ENCODE data around the gene THY1. TPM values are rescaled to one million over a fixed set of nuclear protein-coding genes. Genes with fewer than 3 reads are reported as not detected.

THY1 gene
- polyA plus RNA-seq, 1 donor (not counting 4 experiments of a cell fraction or from before 2014, with no cell fraction given) = 2.4 TPM

GRCh38 chr11:119375337-119376196 lies 47.4 kb downstream of the THY1 start:
- H3K27ac ChIP-seq (ENCODE audit: control insufficient read depth, insufficient read depth, low read length) = no peak overlapping the region
- no peak for FAIRE-seq
- peaks cover 6% of the 10 kb centered on the region for H3K27me3 ChIP-seq (ENCODE audit: control insufficient read depth, extremely low read depth, insufficient read depth, low read length)
- H3K4me1 ChIP-seq (ENCODE audit: control insufficient read depth, extremely low read depth, insufficient read depth, low read length) = peaks cover 23% of the 10 kb centered on the region
- no peak overlapping the region for H3K9ac ChIP-seq (ENCODE audit: control insufficient read depth, extremely low read depth, insufficient read depth, low read length)
- no peaks in the 10 kb centered on the region for H3K9me3 ChIP-seq (ENCODE audit: control insufficient read depth, low read depth, low read length)
- peaks cover 2% of the 10 kb centered on the region for H3K9me1 ChIP-seq (ENCODE audit: control insufficient read depth, extremely low read depth, insufficient read depth, low read length)
- no peak overlapping the region for H2AFZ ChIP-seq (ENCODE audit: control insufficient read depth, low read length)
- H3K79me2 ChIP-seq (ENCODE audit: control insufficient read depth, insufficient read depth, low read length) = no peaks in the 10 kb centered on the region
- H3K36me3 ChIP-seq (ENCODE audit: control insufficient read depth in 2 of 2, extremely low read depth in 1 of 2, insufficient read depth in 2 of 2, low read length in 2 of 2) = no peaks in the 10 kb centered on the region
- no peak overlapping the region for H3K4me2 ChIP-seq (ENCODE audit: control insufficient read depth, extremely low read depth, insufficient read depth, low read depth, low read length)
- DNase-seq (ENCODE audit: low read depth, low spot score) = no peak
- dilution Hi-C loops (cut with MboI; ENCODE audit: extremely low pct_ligation_motif_present, low sequenced_read_pairs) = no loop called here
- TF ChIP-seq CTCF (optimal IDR thresholded peaks at IDR 0.05 in 1 of 3, IDR thresholded peaks at IDR 0.05 in 1 of 3, conservative IDR thresholded peaks at IDR 0.05 in 1 of 3; ENCODE audit: extremely low read depth in 1 of 3, insufficient read depth in 2 of 3, low read length in 3 of 3) (no peak), EZH2 (IDR thresholded peaks at IDR 0.05; ENCODE audit: low read length) (no peak)
- H3K4me3 ChIP-seq (ENCODE audit: control insufficient read depth in 2 of 3, extremely low read depth in 1 of 3, insufficient read depth in 2 of 3, low read depth in 1 of 3, low read length in 3 of 3) = no peak overlapping the region
- no peaks in the 10 kb centered on the region for H4K20me1 ChIP-seq (ENCODE audit: control insufficient read depth, extremely low read depth, insufficient read depth, low read length)

GRCh38 chr11:119374632-119375336 lies 48.2 kb downstream of the THY1 start:
- no peaks in the 10 kb centered on the region for H3K9me3 ChIP-seq (ENCODE audit: control insufficient read depth, low read depth, low read length)
- H3K9me1 ChIP-seq (ENCODE audit: control insufficient read depth, extremely low read depth, insufficient read depth, low read length) = peaks cover 2% of the 10 kb centered on the region
- DNase-seq (ENCODE audit: low read depth, low spot score) (no peak), FAIRE-seq (no peak)
- H4K20me1 ChIP-seq (ENCODE audit: control insufficient read depth, extremely low read depth, insufficient read depth, low read length) = no peaks in the 10 kb centered on the region
- H3K9ac ChIP-seq (ENCODE audit: control insufficient read depth, extremely low read depth, insufficient read depth, low read length) = no peak overlapping the region
- no peak overlapping the region for H3K4me2 ChIP-seq (ENCODE audit: control insufficient read depth, extremely low read depth, insufficient read depth, low read depth, low read length)
- H2AFZ ChIP-seq (ENCODE audit: control insufficient read depth, low read length) = no peak overlapping the region
- H3K79me2 ChIP-seq (ENCODE audit: control insufficient read depth, insufficient read depth, low read length) = no peaks in the 10 kb centered on the region
- no peak for TF ChIP-seq EZH2 (IDR thresholded peaks at IDR 0.05; ENCODE audit: low read length)
- TF ChIP-seq CTCF (optimal IDR thresholded peaks at IDR 0.05 in 1 of 3, IDR thresholded peaks at IDR 0.05 in 1 of 3, conservative IDR thresholded peaks at IDR 0.05 in 1 of 3; ENCODE audit: extremely low read depth in 1 of 3, insufficient read depth in 2 of 3, low read length in 3 of 3) = no peak
- dilution Hi-C loops (cut with MboI; ENCODE audit: extremely low pct_ligation_motif_present, low sequenced_read_pairs) = no loop called here
- H3K27me3 ChIP-seq (ENCODE audit: control insufficient read depth, extremely low read depth, insufficient read depth, low read length) = peaks cover 6% of the 10 kb centered on the region
- no peaks in the 10 kb centered on the region for H3K36me3 ChIP-seq (ENCODE audit: control insufficient read depth in 2 of 2, extremely low read depth in 1 of 2, insufficient read depth in 2 of 2, low read length in 2 of 2)
- no peak overlapping the region for H3K4me3 ChIP-seq (ENCODE audit: control insufficient read depth in 2 of 3, extremely low read depth in 1 of 3, insufficient read depth in 2 of 3, low read depth in 1 of 3, low read length in 3 of 3)
- H3K4me1 ChIP-seq (ENCODE audit: control insufficient read depth, extremely low read depth, insufficient read depth, low read length) = peaks cover 23% of the 10 kb centered on the region
- H3K27ac ChIP-seq (ENCODE audit: control insufficient read depth, insufficient read depth, low read length) = no peak overlapping the region

Data from keratinocyte (primary cell).